CD4-positive, alpha-beta T cell (primary cell): ENCODE data around the gene SELENOM. TPM values are rescaled to one million over a fixed set of nuclear protein-coding genes. Genes with fewer than 3 reads are reported as not detected.

Source experiments
- ATAC-seq: fragments of 200-7000 bp; cut with Tn5 transposase; one replicate; pipeline ENCODE4 v1.10.0; 2022; ENCODE audit warnings: mild to moderate bottlenecking; ENCODE audit not compliant: poor library complexity
- CTCF ChIA-PET: fragments of 350-600 bp; sonication (Branson Sonifier 250); formaldehyde crosslinking; loops from one replicate; lab custom pipeline; 2021; ENCODE audit warnings: antibody characterized with exemption, inconsistent platforms; lab: Charles Lee
- POLR2A ChIA-PET: fragments of 350-600 bp; sonication (Branson Sonifier 250); formaldehyde crosslinking; loops from one replicate; lab custom pipeline; 2021; ENCODE audit warnings: antibody characterized with exemption, inconsistent platforms; lab: Charles Lee
- DNase-seq, 14 experiments: peaks; one replicate each; pipeline ENCODE4 v3.0.0-alpha.2; 2013 to 2020; ENCODE audit warnings: mixed read lengths in 2 of 14
- H3K27ac ChIP-seq, 2 donors: one replicate each; pipeline versions ENCODE4 v1.5.1 to v1.7.0; 2013; ENCODE audit warnings: low read length in 2 of 2, low read depth in 1 of 2, mild to moderate bottlenecking in 1 of 2
- H3K27me3 ChIP-seq, 2 experiments: 1 replicate in 1 of 2; 2 replicates in 1 of 2; pipeline versions ENCODE4 v1.6.1 to v1.7.0; 2013; ENCODE audit warnings: low read length in 2 of 2, control low read depth in 1 of 2, mild to moderate bottlenecking in 1 of 2, moderate library complexity in 1 of 2; ENCODE audit not compliant: insufficient read depth in 2 of 2, control insufficient read depth in 1 of 2
- H3K36me3 ChIP-seq: one replicate; pipeline ENCODE4 v1.6.1; 2013; ENCODE audit warnings: low read length, control low read depth; ENCODE audit not compliant: insufficient read depth
- H3K4me1 ChIP-seq: one replicate; pipeline ENCODE4 v1.6.1; 2013; ENCODE audit warnings: low read length, control low read depth; ENCODE audit not compliant: insufficient read depth
- H3K4me3 ChIP-seq: one replicate; pipeline ENCODE4 v1.5.1; 2013; ENCODE audit warnings: mild to moderate bottlenecking, low read length, moderate library complexity
- H3K9me3 ChIP-seq, 2 experiments: 1 replicate in 1 of 2; 2 replicates in 1 of 2; pipeline versions ENCODE4 v1.6.1 to v1.7.0; 2013; ENCODE audit warnings: low read length in 2 of 2, mild to moderate bottlenecking in 2 of 2, control low read depth in 1 of 2, moderate library complexity in 1 of 2; ENCODE audit not compliant: control insufficient read depth in 1 of 2, insufficient read depth in 1 of 2
- H3K27ac Mint-ChIP-seq: one replicate; pipeline ENCODE4 v1.8.0; 2020; ENCODE audit warnings: mixed read lengths
- H3K27me3 Mint-ChIP-seq: one replicate; pipeline ENCODE4 v1.8.0; 2021; ENCODE audit warnings: mixed read lengths
- H3K36me3 Mint-ChIP-seq: one replicate; pipeline ENCODE4 v1.8.0; 2021; ENCODE audit warnings: low read depth, mixed read lengths
- H3K4me1 Mint-ChIP-seq: one replicate; pipeline ENCODE4 v1.8.0; 2021; ENCODE audit warnings: low read depth, mixed read lengths
- H3K4me3 Mint-ChIP-seq: one replicate; pipeline ENCODE4 v1.8.0; 2020; ENCODE audit warnings: mild to moderate bottlenecking, mixed read lengths
- H3K9me3 Mint-ChIP-seq: one replicate; pipeline ENCODE4 v1.8.0; 2020; ENCODE audit warnings: mixed read lengths
- intact Hi-C, 2 experiments: fragments of 100-400 bp; cut with DNase I in 1 of 2; cut with micrococcal nuclease in 1 of 2; formaldehyde crosslinking; loops; one replicate each; pipeline versions ENCODE4 v1.15.1 to v1.9.0; 2023 to 2025; cut with DNase I, micrococcal nuclease
- total RNA-seq, 174 experiments: library from RNA in 2 of 174; stranded (reverse) in 2 of 174; gene quantifications; one replicate each; pipeline ENCODE4 v1.2.3 and lab custom pipeline; 2021 to 2026
- TF ChIP-seq, protein P1 (sequence below): fragments of 200-600 bp; IDR thresholded peaks from one replicate; pipeline ENCODE4 v1.8.0; 2022; ENCODE audit warnings: antibody characterized with exemption, mild to moderate bottlenecking

SELENOM gene
- total RNA-seq, 2 experiments from 2014 or later: 78.0 to 82.4 TPM

DNA sequence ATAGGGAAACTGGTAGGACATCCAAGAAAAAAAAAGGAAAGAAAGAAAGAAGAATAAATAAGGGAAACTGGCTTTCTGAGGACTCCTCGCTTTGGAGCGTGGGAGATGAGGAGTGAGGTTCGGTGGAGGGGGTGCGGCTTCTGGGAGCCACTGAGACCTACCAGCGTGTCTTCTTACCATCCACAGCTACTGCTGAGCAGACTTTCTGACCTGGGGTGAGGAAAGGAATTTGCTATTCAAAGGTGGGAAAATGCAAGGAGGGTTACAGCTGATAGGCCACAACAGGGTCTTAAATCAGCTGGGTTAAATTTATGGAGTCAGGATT, 488 bp upstream of the SELENOM start:
- ATAC-seq (peak; percentile 32), DNase-seq (no peak)
- peak overlapping the region; percentile 87 for H3K27ac Mint-ChIP-seq
- Histone ChIP-seq H3K27ac (peak overlapping the region in 1 of 2 donors; percentile 24), H3K9me3 (peaks cover 0 to 5% of the 10 kb centered on the region in 2 experiments), H3K36me3 (no peaks in the 10 kb centered on the region), H3K27me3 (no peaks in the 10 kb centered on the region), H3K4me3 (peak overlapping the region; percentile 75), H3K4me1 (peaks cover 31% of the 10 kb centered on the region)
- H3K9me3 Mint-ChIP-seq: no peaks in the 10 kb centered on the region
- peaks cover 17% of the 10 kb centered on the region for H3K36me3 Mint-ChIP-seq
- TF ChIP-seq, protein P1, sequence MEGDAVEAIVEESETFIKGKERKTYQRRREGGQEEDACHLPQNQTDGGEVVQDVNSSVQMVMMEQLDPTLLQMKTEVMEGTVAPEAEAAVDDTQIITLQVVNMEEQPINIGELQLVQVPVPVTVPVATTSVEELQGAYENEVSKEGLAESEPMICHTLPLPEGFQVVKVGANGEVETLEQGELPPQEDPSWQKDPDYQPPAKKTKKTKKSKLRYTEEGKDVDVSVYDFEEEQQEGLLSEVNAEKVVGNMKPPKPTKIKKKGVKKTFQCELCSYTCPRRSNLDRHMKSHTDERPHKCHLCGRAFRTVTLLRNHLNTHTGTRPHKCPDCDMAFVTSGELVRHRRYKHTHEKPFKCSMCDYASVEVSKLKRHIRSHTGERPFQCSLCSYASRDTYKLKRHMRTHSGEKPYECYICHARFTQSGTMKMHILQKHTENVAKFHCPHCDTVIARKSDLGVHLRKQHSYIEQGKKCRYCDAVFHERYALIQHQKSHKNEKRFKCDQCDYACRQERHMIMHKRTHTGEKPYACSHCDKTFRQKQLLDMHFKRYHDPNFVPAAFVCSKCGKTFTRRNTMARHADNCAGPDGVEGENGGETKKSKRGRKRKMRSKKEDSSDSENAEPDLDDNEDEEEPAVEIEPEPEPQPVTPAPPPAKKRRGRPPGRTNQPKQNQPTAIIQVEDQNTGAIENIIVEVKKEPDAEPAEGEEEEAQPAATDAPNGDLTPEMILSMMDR: peak; percentile 15
- H3K27me3 Mint-ChIP-seq: no peaks in the 10 kb centered on the region
- H3K4me1 Mint-ChIP-seq: peaks cover 24% of the 10 kb centered on the region
- H3K4me3 Mint-ChIP-seq: peak overlapping the region; percentile 97
- ChIA-PET CTCF (interaction anchor here (0.7 to 3.4 kb wide), 9 partner anchors 23 to 473 kb away, joined by 3 to 21 read pairs (median 7); partner anchors contain the start of genes LIMK2, RNF185, SLC35E4 and SMTN), POLR2A (interaction anchor here (0.5 to 3.7 kb wide), 22 partner anchors 9 to 1484 kb away, joined by 3 to 23 read pairs (median 4); partner anchors contain the start of genes LIMK2, MORC2, PATZ1 and PIK3IP1)
- intact Hi-C loops: loop anchor here in 1 of 2 experiments (1.0 to 5.0 kb wide), 6 partner anchors 24 to 441 kb away; partner anchors contain the start of genes DUSP18, LIMK2 and PATZ1

DNA sequence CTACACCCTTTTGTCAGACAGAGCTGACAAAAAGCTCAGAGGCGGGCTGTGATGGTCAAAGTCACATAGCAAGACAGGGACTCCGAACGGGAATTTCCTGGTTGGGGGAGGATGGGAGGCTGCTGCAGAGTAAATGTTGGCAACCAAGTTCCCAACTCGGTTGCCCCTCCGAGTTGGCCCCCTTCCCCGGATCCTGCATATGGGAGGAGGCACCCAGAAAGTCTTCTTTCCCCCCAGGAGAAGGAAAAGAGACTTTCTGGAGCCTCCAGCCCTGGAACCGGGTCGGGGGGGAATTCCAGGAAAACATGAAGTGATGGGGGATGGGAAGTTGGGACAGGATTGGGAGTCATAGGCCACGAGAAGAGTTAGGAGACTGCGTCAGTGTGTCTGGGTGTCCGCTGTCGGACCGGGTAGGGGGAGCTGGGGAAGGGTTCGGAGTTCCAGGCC, 614 bp downstream of the SELENOM start:
- H3K4me1 Mint-ChIP-seq: peaks cover 24% of the 10 kb centered on the region
- POLR2A ChIA-PET: interaction anchor here (0.8 to 3.7 kb wide), 15 partner anchors 8 to 240 kb away, joined by 3 to 23 read pairs (median 5); partner anchors contain the start of genes LIMK2, MORC2, PATZ1 and PIK3IP1

DNA sequence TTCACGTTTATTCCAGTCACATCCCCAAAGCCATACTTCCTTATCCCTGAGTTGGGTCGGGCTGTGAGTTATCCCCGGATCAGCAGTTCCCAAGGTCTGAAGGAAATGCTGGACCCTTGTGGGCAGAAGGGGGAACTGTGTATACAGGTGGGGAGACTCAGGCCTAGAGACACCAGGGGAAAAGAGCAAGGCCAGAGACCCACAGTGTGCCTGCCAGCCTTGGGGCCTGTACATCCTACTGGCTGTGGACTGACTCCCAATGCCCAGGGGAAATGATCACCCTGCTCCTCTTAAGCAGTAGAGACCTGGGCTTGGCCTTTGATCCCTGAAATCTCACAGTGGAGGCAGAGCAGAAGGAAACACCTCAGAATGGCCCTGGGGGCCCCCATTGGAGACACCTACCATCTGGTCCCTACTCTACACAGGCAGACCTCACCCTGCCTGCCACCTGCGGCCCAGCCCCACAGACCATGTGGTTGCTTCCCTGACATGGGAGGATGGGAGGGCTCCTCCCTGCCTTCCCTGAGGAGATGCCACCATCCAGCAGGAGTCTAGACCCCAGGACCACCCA, 1.3 kb downstream of the SELENOM start:
- Histone ChIP-seq H3K9me3 (no peaks in the 10 kb centered on the region), H3K27ac (no peak overlapping the region), H3K4me1 (peaks cover 31% of the 10 kb centered on the region), H3K4me3 (no peak overlapping the region), H3K27me3 (no peaks in the 10 kb centered on the region), H3K36me3 (no peaks in the 10 kb centered on the region)
- ATAC-seq (no peak), DNase-seq (no peak)
- Mint-ChIP-seq H3K9me3 (no peaks in the 10 kb centered on the region), H3K36me3 (peaks cover 17% of the 10 kb centered on the region), H3K4me1 (peaks cover 24% of the 10 kb centered on the region), H3K4me3 (peak overlapping the region; percentile 97), H3K27me3 (no peaks in the 10 kb centered on the region), H3K27ac (peak overlapping the region; percentile 87)
- intact Hi-C loops: loop anchor here in 1 of 2 experiments (2.0 to 5.0 kb wide), 4 partner anchors 53 to 241 kb away; partner anchors contain the start of genes LIMK2 and PATZ1
- POLR2A ChIA-PET: interaction anchor here (2.0 to 3.7 kb wide), 3 partner anchors 54 to 241 kb away, joined by 11 to 19 read pairs (median 12); partner anchors contain the start of genes PATZ1, PIK3IP1 and RNF185
- CTCF ChIA-PET: interaction anchor here (3.4 kb wide), 1 partner anchor 21 kb away, joined by 21 read pairs; no protein-coding TSS in a partner anchor
- TF ChIP-seq, protein P1: no peak

More for the DNA sequence above, 614 bp downstream of the SELENOM start:
- no peak for ATAC-seq
- Histone ChIP-seq H3K4me3 (peak overlapping the region; percentile 75), H3K36me3 (no peaks in the 10 kb centered on the region), H3K4me1 (peaks cover 31% of the 10 kb centered on the region), H3K27me3 (no peaks in the 10 kb centered on the region), H3K9me3 (no peaks in the 10 kb centered on the region), H3K27ac (peak overlapping the region in 1 of 2 donors; percentile 51)
- Mint-ChIP-seq H3K9me3 (no peaks in the 10 kb centered on the region), H3K4me3 (peak overlapping the region; percentile 97), H3K27me3 (no peaks in the 10 kb centered on the region), H3K36me3 (peaks cover 17% of the 10 kb centered on the region), H3K27ac (peak overlapping the region; percentile 87)
- intact Hi-C loops: loop anchor here in 1 of 2 experiments (1.0 to 5.0 kb wide), 6 partner anchors 22 to 439 kb away; partner anchors contain the start of genes DUSP18, LIMK2 and PATZ1
- CTCF ChIA-PET: interaction anchor here (0.9 to 3.4 kb wide), 6 partner anchors 22 to 472 kb away, joined by 4 to 21 read pairs (median 9); partner anchors contain the start of genes LIMK2, RNF185, SLC35E4 and SMTN
- TF ChIP-seq, protein P1: no peak
- no peak for DNase-seq
